GM12872 (cell line): ENCODE measurements around the gene OGDH.

ENCODE experiments used
- CTCF ChIP-seq: IDR thresholded peaks from 3 replicates; pipeline ENCODE4 v1.5.1; 2011; ENCODE audit warnings: low read depth, mild to moderate bottlenecking, low read length, moderate library complexity; ENCODE audit not compliant: insufficient read depth

Gene OGDH

GRCh38 chr7:44720301-44720700 lies 113.9 kb downstream of the OGDH start:
- no peak for TF ChIP-seq CTCF

DNA sequence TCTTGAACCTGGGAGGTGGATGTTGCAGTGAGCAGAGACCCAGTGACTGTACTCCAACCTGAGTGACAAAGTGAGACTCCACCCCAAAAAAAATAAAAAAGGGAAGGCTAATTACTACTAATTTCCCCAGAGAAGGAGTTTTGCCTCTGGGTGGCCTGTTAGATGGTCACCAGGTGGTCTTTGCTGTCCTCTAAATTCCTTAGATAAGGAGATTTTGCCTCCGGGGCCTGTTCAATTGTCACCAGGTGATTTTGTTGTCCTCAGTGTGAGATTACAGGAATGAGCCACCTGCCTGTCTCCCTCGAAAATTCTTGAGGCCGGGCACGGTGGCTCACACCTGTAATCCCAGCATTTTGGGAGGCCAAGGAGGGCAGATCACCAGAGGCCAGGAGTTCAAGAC lies 117.8 kb downstream of the OGDH start:
- no peak for TF ChIP-seq CTCF

GRCh38 chr7:44727158-44727936 lies 120.9 kb downstream of the OGDH start:
- TF ChIP-seq CTCF, result no peak

GRCh38 chr7:44727937-44728262 lies 121.5 kb downstream of the OGDH start:
- TF ChIP-seq CTCF, result no peak

- TF ChIP-seq CTCF, result no peak
These were observed 123.6 kb downstream of the OGDH start for GRCh38 chr7:44729949-44730590.

GRCh38 chr7:44733708-44734481 lies 127.5 kb downstream of the OGDH start:
- TF ChIP-seq CTCF, result no peak

DNA sequence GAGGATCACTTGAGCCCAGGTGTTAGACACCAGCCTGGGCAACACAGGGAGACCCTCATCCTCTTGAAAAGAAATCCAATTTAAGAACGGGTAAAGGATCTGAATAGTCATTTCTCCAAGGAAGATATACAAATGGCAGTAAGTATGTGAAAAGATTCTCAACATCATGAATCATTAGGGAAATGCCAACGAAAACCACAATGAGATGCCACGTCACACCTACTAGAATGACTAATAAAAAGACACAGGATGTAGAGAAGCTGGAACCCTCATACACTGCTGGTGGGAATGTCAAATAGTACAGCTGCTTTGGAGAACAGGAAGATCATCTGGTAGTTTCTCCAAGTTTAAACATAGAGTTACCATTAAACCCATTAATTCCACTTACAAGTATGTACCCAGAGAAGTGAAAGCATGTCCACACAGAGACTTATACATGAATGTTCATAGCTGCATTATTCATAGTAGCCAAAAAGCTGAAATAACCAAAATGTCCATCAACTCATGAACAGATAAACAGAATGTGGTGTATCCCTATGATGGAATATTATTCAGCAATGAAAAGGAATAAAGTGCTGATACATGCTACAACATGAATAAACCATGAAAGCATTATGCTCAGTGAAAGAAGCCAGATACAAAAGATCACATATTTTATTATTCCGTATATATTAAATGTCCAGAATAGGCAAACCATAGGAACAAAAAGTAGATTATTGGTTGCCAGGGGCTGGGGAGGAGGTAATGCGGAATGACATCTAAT lies 129.2 kb downstream of the OGDH start:
- no peak for TF ChIP-seq CTCF
